H9 (cell line): ENCODE results near the gene PDE5A. TPM values are rescaled to one million over a fixed set of nuclear protein-coding genes. Genes with fewer than 3 reads are reported as not detected.

Source experiments
- DNase-seq: peaks from one replicate; pipeline ENCODE4 v3.0.0-alpha.2; 2017
- H2AFZ ChIP-seq: one replicate; pipeline ENCODE4 v1.6.1; 2013; ENCODE audit warnings: mild to moderate bottlenecking, low read length, control low read depth, moderate library complexity
- H2AK5ac ChIP-seq: 2 replicates; pipeline ENCODE4 v1.6.1; 2013; ENCODE audit warnings: low read length, control low read depth, mixed read lengths; ENCODE audit not compliant: insufficient read length
- H2BK120ac ChIP-seq: one replicate; pipeline ENCODE4 v1.6.1; 2013; ENCODE audit warnings: low read depth, mild to moderate bottlenecking, low read length, control low read depth, inconsistent platforms; ENCODE audit not compliant: poor library complexity, severe bottlenecking
- H2BK12ac ChIP-seq: 2 replicates; pipeline ENCODE4 v1.6.1; 2013; ENCODE audit warnings: low read length, control low read depth, mixed read lengths, low read depth; ENCODE audit not compliant: insufficient read length
- H2BK15ac ChIP-seq: 2 replicates; pipeline ENCODE4 v1.6.1; 2013; ENCODE audit warnings: low read depth, low read length, control low read depth
- H2BK20ac ChIP-seq: one replicate; pipeline ENCODE4 v1.6.1; 2013; ENCODE audit warnings: low read depth, mild to moderate bottlenecking, low read length, control low read depth, inconsistent platforms; ENCODE audit not compliant: poor library complexity, severe bottlenecking
- H2BK5ac ChIP-seq: 2 replicates; pipeline ENCODE4 v1.6.1; 2013; ENCODE audit warnings: low read length, control low read depth, mixed read lengths; ENCODE audit not compliant: insufficient read length
- H3K14ac ChIP-seq: 2 replicates; pipeline ENCODE4 v1.6.1; 2013; ENCODE audit warnings: low read length, control low read depth; ENCODE audit not compliant: insufficient read depth
- H3K18ac ChIP-seq: 2 replicates; pipeline ENCODE4 v1.6.1; 2013; ENCODE audit warnings: low read depth, mild to moderate bottlenecking, mixed read lengths, low read length, control low read depth; ENCODE audit not compliant: insufficient read length
- H3K23ac ChIP-seq: 2 replicates; pipeline ENCODE4 v1.6.1; 2013; ENCODE audit warnings: low read length, control low read depth, mixed read lengths, low read depth; ENCODE audit not compliant: insufficient read length
- H3K23me2 ChIP-seq: 2 replicates; pipeline ENCODE4 v1.6.1; 2013; ENCODE audit warnings: low read depth, mild to moderate bottlenecking, mixed read lengths, low read length, control low read depth; ENCODE audit not compliant: insufficient read length, poor library complexity, severe bottlenecking
- H3K27ac ChIP-seq: 2 replicates; pipeline ENCODE4 v1.5.1; 2013; ENCODE audit warnings: low read length, control low read depth, mixed read lengths, low read depth; ENCODE audit not compliant: insufficient read length
- H3K27me3 ChIP-seq: 2 replicates; pipeline ENCODE4 v1.6.1; 2013; ENCODE audit warnings: low read length, control low read depth, inconsistent platforms; ENCODE audit not compliant: insufficient read depth
- H3K4ac ChIP-seq: 2 replicates; pipeline ENCODE4 v1.6.1; 2013; ENCODE audit warnings: low read depth, mild to moderate bottlenecking, control low read depth, inconsistent platforms, low read length, moderate library complexity
- H3K4me1 ChIP-seq: 2 replicates; pipeline ENCODE4 v1.6.1; 2013; ENCODE audit warnings: low read length, control low read depth, inconsistent platforms; ENCODE audit not compliant: insufficient read depth
- H3K4me2 ChIP-seq: 2 replicates; pipeline ENCODE4 v1.6.1; 2013; ENCODE audit warnings: low read length, control low read depth, mixed read lengths; ENCODE audit not compliant: insufficient read length, insufficient read depth
- H3K56ac ChIP-seq: 2 replicates; pipeline ENCODE4 v1.6.1; 2013; ENCODE audit warnings: low read depth, mild to moderate bottlenecking, mixed read lengths, low read length, control low read depth; ENCODE audit not compliant: insufficient read length
- H3K79me1 ChIP-seq: 2 replicates; pipeline ENCODE4 v1.6.1; 2013; ENCODE audit warnings: low read depth, mild to moderate bottlenecking, moderate library complexity, low read length, control low read depth, inconsistent platforms; ENCODE audit not compliant: insufficient read depth, poor library complexity, severe bottlenecking
- H3K79me2 ChIP-seq: 2 replicates; pipeline ENCODE4 v1.6.1; 2013; ENCODE audit warnings: low read length, control low read depth, inconsistent platforms; ENCODE audit not compliant: insufficient read depth
- H3K9ac ChIP-seq: 2 replicates; pipeline ENCODE4 v1.6.1; 2013; ENCODE audit warnings: low read length, control low read depth, mixed read lengths; ENCODE audit not compliant: insufficient read length; ENCODE audit errors: extremely low read depth
- H3K9me3 ChIP-seq: one replicate; pipeline ENCODE4 v1.6.1; 2013; ENCODE audit warnings: low read depth, low read length, inconsistent platforms; ENCODE audit not compliant: control insufficient read depth
- H3T11ph ChIP-seq: one replicate; pipeline ENCODE4 v1.6.1; 2013; ENCODE audit warnings: mild to moderate bottlenecking, low read length, control low read depth, inconsistent platforms
- H4K20me1 ChIP-seq: one replicate; pipeline ENCODE4 v1.6.1; 2013; ENCODE audit not compliant: control insufficient read depth, insufficient read length, insufficient read depth
- H4K5ac ChIP-seq: 2 replicates; pipeline ENCODE4 v1.6.1; 2013; ENCODE audit warnings: low read depth, mild to moderate bottlenecking, mixed read lengths, low read length, control low read depth; ENCODE audit not compliant: insufficient read length
- H4K8ac ChIP-seq: replicated peaks from 2 replicates; pipeline ENCODE4 v1.6.1; 2013; ENCODE audit warnings: low read length, control low read depth, mixed read lengths, low read depth; ENCODE audit not compliant: insufficient read length
- H4K91ac ChIP-seq: 2 replicates; pipeline ENCODE4 v1.6.1; 2013; ENCODE audit warnings: low read depth, mild to moderate bottlenecking, moderate library complexity, mixed read lengths, low read length, control low read depth; ENCODE audit not compliant: insufficient read length
- H3K27ac Mint-ChIP-seq, 3 experiments: 2 replicates in 2 of 3; 3 replicates in 1 of 3; pipeline ENCODE4 v1.8.0; 2020 to 2021; ENCODE audit warnings: mixed read lengths in 3 of 3, mild to moderate bottlenecking in 1 of 3, moderate library complexity in 1 of 3
- H3K27me3 Mint-ChIP-seq: 2 replicates; pipeline ENCODE4 v1.8.0; 2021; ENCODE audit warnings: low read depth, mild to moderate bottlenecking, moderate library complexity, mixed read lengths
- H3K36me3 Mint-ChIP-seq, 3 experiments: 2 replicates in 2 of 3; 3 replicates in 1 of 3; pipeline ENCODE4 v1.8.0; 2020 to 2021; ENCODE audit warnings: low read depth in 3 of 3, mixed read lengths in 3 of 3; ENCODE audit not compliant: insufficient read depth in 1 of 3
- H3K4me1 Mint-ChIP-seq, 2 experiments: 2 replicates each; pipeline ENCODE4 v1.8.0; 2020; ENCODE audit warnings: mixed read lengths in 2 of 2
- H3K4me3 Mint-ChIP-seq, 2 experiments: 2 replicates in 1 of 2; 3 replicates in 1 of 2; pipeline ENCODE4 v1.8.0; 2020 to 2021; ENCODE audit warnings: mild to moderate bottlenecking in 2 of 2, mixed read lengths in 2 of 2, moderate library complexity in 1 of 2
- H3K9me3 Mint-ChIP-seq, 2 experiments: 2 replicates in 1 of 2; 3 replicates in 1 of 2; pipeline ENCODE4 v1.8.0; 2020; ENCODE audit warnings: mild to moderate bottlenecking in 2 of 2, mixed read lengths in 2 of 2, moderate library complexity in 1 of 2
- CTCF ChIP-seq: fragments of 200-600 bp; sonication (generic); conservative IDR thresholded peaks from 3 replicates; pipeline ENCODE4 v1.8.0; 2021; ENCODE audit warnings: antibody characterized with exemption, mild to moderate bottlenecking
- WGBS: extraction: QIAGEN DNeasy Blood & Tissue Kit; methylation state at CpG from one replicate; pipeline ENCODE4 v1.1.7; 2013; ENCODE audit warnings: missing lambda C conversion rate, low lambda C conversion rate, mixed read lengths; ENCODE audit not compliant: insufficient read length; ENCODE audit errors: extremely low coverage; 5-methylcytosine and 5-hydroxymethylcytosine counted together
- total RNA-seq: library from RNA; stranded (reverse); gene quantifications from 2 replicates; pipeline ENCODE4 v1.2.1, GENCODE V29; 2021

The PDE5A gene
- total RNA-seq, 1 experiment from 2014 or later = 15.7 TPM

GRCh38 chr4:119543187-119543586 is 85.4 kb downstream of the PDE5A start:
- H2BK20ac ChIP-seq = no peak overlapping the region
- no peaks in the 10 kb centered on the region for H3K4me1 ChIP-seq
- no peak overlapping the region for H2BK120ac ChIP-seq
- H3K27ac ChIP-seq = no peak overlapping the region
- no peak overlapping the region for H3K9ac ChIP-seq
- H4K20me1 ChIP-seq = no peaks in the 10 kb centered on the region
- H3K27ac Mint-ChIP-seq = no peak overlapping the region
- TF ChIP-seq CTCF = no peak
- no peak overlapping the region for H3K23ac ChIP-seq
- H2AK5ac ChIP-seq = no peak overlapping the region
- H3K4me3 Mint-ChIP-seq = no peak overlapping the region
- DNase-seq = no peak
- H3K79me1 ChIP-seq = no peaks in the 10 kb centered on the region
- no peaks in the 10 kb centered on the region for H3K79me2 ChIP-seq
- no peak overlapping the region for H2AFZ ChIP-seq
- H3K14ac ChIP-seq = no peak overlapping the region
- no peaks in the 10 kb centered on the region for H3K27me3 Mint-ChIP-seq
- H3T11ph ChIP-seq = no peak overlapping the region
- H3K9me3 Mint-ChIP-seq = no peaks in the 10 kb centered on the region
- H2BK12ac ChIP-seq = no peak overlapping the region
- no peak overlapping the region for H3K4me2 ChIP-seq
- H3K23me2 ChIP-seq = no peaks in the 10 kb centered on the region
- no peak overlapping the region for H3K56ac ChIP-seq
- no peak overlapping the region for H4K91ac ChIP-seq
- H2BK5ac ChIP-seq = no peak overlapping the region
- H2BK15ac ChIP-seq = no peak overlapping the region
- peaks cover 4 to 21% (median 18%) of the 10 kb centered on the region in 3 experiments; a peak in 6 of 7 replicates for H3K36me3 Mint-ChIP-seq
- no peak overlapping the region for H4K8ac ChIP-seq
- no peaks in the 10 kb centered on the region for H3K27me3 ChIP-seq
- H3K4ac ChIP-seq = no peak overlapping the region
- H4K5ac ChIP-seq = no peak overlapping the region
- WGBS = no CpG with 5 or more reads among the region's 1 CpG
- no peaks in the 10 kb centered on the region for H3K9me3 ChIP-seq
- no peaks in the 10 kb centered on the region for H3K4me1 Mint-ChIP-seq
- H3K18ac ChIP-seq = no peak overlapping the region
